Endothelial cell of umbilical vein (primary cell): ENCODE data around the gene MRPL50. TPM values are rescaled to one million over a fixed set of nuclear protein-coding genes. Genes with fewer than 3 reads are reported as not detected.

ENCODE experiments used
- BruUV-seq: library from RNA; stranded (reverse); fragments of 400-500 nt; replicated peaks from 2 replicates; lab custom pipeline; 2021; lab: Mats Ljungman, UMichigan
- CTCF ChIA-PET: fragments of 300-600, 350-600 bp; sonication (Branson Sonifier 250); formaldehyde crosslinking; loops from one replicate; lab custom pipeline; 2021; ENCODE audit warnings: antibody characterized with exemption, inconsistent platforms; lab: Charles Lee
- POLR2A ChIA-PET: fragments of 300-600, 350-600 bp; sonication (Branson Sonifier 250); formaldehyde crosslinking; loops from one replicate; lab custom pipeline; 2021; ENCODE audit warnings: antibody characterized with exemption, inconsistent platforms; lab: Charles Lee
- DNase-seq: peaks from one replicate; pipeline ENCODE4 v3.0.0-alpha.2; 2011; ENCODE audit warnings: low read depth, low spot score
- FAIRE-seq: peaks from 2 replicates; lab custom pipeline; 2011; peaks lifted over from hg19 to GRCh38; lab: Jason Lieb, UNC
- H2AFZ ChIP-seq: 2 replicates; pipeline ENCODE4 v1.6.0; 2012; ENCODE audit warnings: low read depth, low read length, control low read depth, inconsistent platforms
- H3K27ac ChIP-seq: 2 replicates; pipeline ENCODE4 v1.5.1; 2011; ENCODE audit warnings: low read depth, mild to moderate bottlenecking, control low read depth, low read length, moderate library complexity; ENCODE audit not compliant: insufficient read depth
- H3K27me3 ChIP-seq, 2 experiments: 2 replicates each; pipeline versions ENCODE4 v1.6.0 to v1.6.1; 2011; ENCODE audit warnings: low read length in 2 of 2, mixed read lengths in 1 of 2; ENCODE audit not compliant: control insufficient read depth in 2 of 2, insufficient read depth in 2 of 2
- H3K36me3 ChIP-seq, 2 experiments: 2 replicates in 1 of 2; 3 replicates in 1 of 2; pipeline ENCODE4 v1.5.1; 2011; ENCODE audit warnings: low read length in 2 of 2, mild to moderate bottlenecking in 1 of 2, moderate library complexity in 1 of 2; ENCODE audit not compliant: control insufficient read depth in 2 of 2, insufficient read depth in 2 of 2; ENCODE audit errors: extremely low read depth in 1 of 2
- H3K4me1 ChIP-seq: 3 replicates; pipeline ENCODE4 v1.5.1; 2011; ENCODE audit warnings: mild to moderate bottlenecking, low read length; ENCODE audit not compliant: control insufficient read depth, insufficient read depth; ENCODE audit errors: extremely low read depth
- H3K4me2 ChIP-seq: 2 replicates; pipeline ENCODE4 v1.6.1; 2011; ENCODE audit warnings: low read length, control low read depth, mixed read lengths; ENCODE audit not compliant: insufficient read depth
- H3K4me3 ChIP-seq, 3 experiments: fragments of 200-600 bp in 1 of 3; sonication (generic), shearing (Covaris generic) in 1 of 3; replicated peaks in 1 of 3; 2 replicates each; pipeline ENCODE4 v1.5.1; 2011 to 2016; ENCODE audit warnings: control low read depth in 3 of 3, low read length in 3 of 3, mild to moderate bottlenecking in 2 of 3, inconsistent platforms in 1 of 3, low read depth in 1 of 3, moderate library complexity in 1 of 3; ENCODE audit not compliant: insufficient read depth in 1 of 3
- H3K79me2 ChIP-seq: 2 replicates; pipeline ENCODE4 v1.6.0; 2012; ENCODE audit warnings: low read length, inconsistent platforms; ENCODE audit not compliant: control insufficient read depth, insufficient read depth
- H3K9ac ChIP-seq: replicated peaks from 2 replicates; pipeline ENCODE3; 2011; ENCODE audit warnings: low read length, control low read depth; ENCODE audit not compliant: insufficient read depth; ENCODE audit errors: extremely low read depth
- H3K9me1 ChIP-seq: replicated peaks from 3 replicates; pipeline ENCODE4 v1.6.0; 2011; ENCODE audit warnings: mild to moderate bottlenecking, low read length; ENCODE audit not compliant: control insufficient read depth, insufficient read depth; ENCODE audit errors: extremely low read depth
- H3K9me3 ChIP-seq: replicated peaks from 2 replicates; pipeline ENCODE4 v1.5.1; 2012; ENCODE audit warnings: low read length, inconsistent platforms; ENCODE audit not compliant: control insufficient read depth, insufficient read depth
- H4K20me1 ChIP-seq: replicated peaks from 2 replicates; pipeline ENCODE3; 2011; ENCODE audit warnings: mild to moderate bottlenecking, low read length; ENCODE audit not compliant: control insufficient read depth, insufficient read depth; ENCODE audit errors: extremely low read depth
- EZH2 ChIP-seq: IDR thresholded peaks from 2 replicates; pipeline ENCODE4 v1.6.1; 2012; ENCODE audit warnings: borderline replicate concordance, low read depth, mild to moderate bottlenecking, moderate library complexity, low read length, inconsistent platforms; ENCODE audit not compliant: severe bottlenecking
- GATA2 ChIP-seq: IDR thresholded peaks from 2 replicates; pipeline ENCODE4 v1.7.0; 2011; ENCODE audit warnings: low read depth, mild to moderate bottlenecking, moderate library complexity, mixed read lengths, low read length; ENCODE audit not compliant: insufficient read length, insufficient read depth
- JUN ChIP-seq: IDR thresholded peaks from 2 replicates; pipeline ENCODE4 v1.6.1; 2011; ENCODE audit warnings: borderline replicate concordance, low read depth; ENCODE audit not compliant: insufficient read length, insufficient read depth
- POLR2A ChIP-seq: IDR thresholded peaks from 2 replicates; pipeline ENCODE4 v1.6.1; 2012; ENCODE audit warnings: low read depth, mild to moderate bottlenecking, control low read depth, low read length
- dilution Hi-C: fragments of 300-500 bp; cut with MboI; formaldehyde crosslinking; loops from one replicate; pipeline ENCODE4 v1.15.0; 2019; ENCODE audit warnings: low sequenced_read_pairs; ENCODE audit not compliant: extremely low pct_ligation_motif_present
- intact Hi-C: fragments of 100-400 bp; cut with micrococcal nuclease; formaldehyde crosslinking; loops from one replicate; pipeline ENCODE4 v1.10.0; 2022
- polyA plus RNA-seq, 4 experiments: library from polyadenylated mRNA; depleted of rRNA in 3 of 4; stranded (reverse) in 3 of 4; unstranded in 1 of 4; fragments of >200 nt; gene quantifications; 2 replicates each; pipeline versions ENCODE4 v1.2.1 to v1.2.3, GENCODE V29; 2011 to 2012; ENCODE audit warnings: missing spikeins in 1 of 4
- total RNA-seq: library from RNA; stranded (reverse); gene quantifications from 2 replicates; pipeline ENCODE4 v1.2.3, GENCODE V29; 2021
- TF ChIP-seq, protein P1 (sequence below), 2 donors: IDR thresholded peaks; 1 replicate in 1 of 2; 2 replicates in 1 of 2; pipeline ENCODE4 v1.5.1; 2011; ENCODE audit warnings: low read length in 2 of 2, mild to moderate bottlenecking in 2 of 2, moderate library complexity in 2 of 2, control low read depth in 1 of 2, inconsistent platforms in 1 of 2, low read depth in 1 of 2; ENCODE audit not compliant: insufficient read depth in 1 of 2; ENCODE audit errors: extremely low read depth in 1 of 2
- TF ChIP-seq, protein P2 (sequence below): IDR thresholded peaks from 2 replicates; pipeline ENCODE4 v1.6.1; 2011; ENCODE audit not compliant: insufficient read depth, insufficient read length

MRPL50 gene
- total and polyA plus RNA-seq, 2 donors (not counting 3 experiments of a cell fraction or from before 2014, with no cell fraction given): 5.7 to 9.7 TPM

DNA sequence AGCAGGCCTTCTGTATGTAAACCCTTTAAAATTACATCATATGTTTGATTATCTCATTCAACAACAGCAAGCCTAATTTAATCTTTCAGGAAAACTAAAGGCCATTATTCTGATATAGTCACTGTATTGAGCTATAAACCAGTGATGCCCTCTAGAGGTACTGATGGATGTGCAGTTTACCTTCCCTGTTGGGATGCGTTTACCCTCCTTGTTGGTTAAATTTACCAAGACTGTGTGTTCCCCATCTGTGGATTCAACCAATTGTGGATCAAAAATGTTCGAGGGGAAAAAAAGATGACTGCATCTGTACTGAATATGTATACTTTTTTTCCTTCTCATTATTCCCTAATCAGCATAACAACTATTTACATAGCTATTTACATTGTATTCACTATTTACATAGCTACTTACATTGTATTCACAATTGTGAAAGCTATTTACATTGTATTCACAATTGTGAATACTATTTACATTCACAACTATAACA, 9.9 kb downstream of the MRPL50 start:
- no TSS peak for BruUV-seq
- Histone ChIP-seq H3K4me1 (no peaks in the 10 kb centered on the region), H3K9me3 (no peaks in the 10 kb centered on the region), H3K36me3 (peaks cover 0 to 3% of the 10 kb centered on the region in 2 experiments), H4K20me1 (peaks cover 7% of the 10 kb centered on the region), H3K9me1 (no peaks in the 10 kb centered on the region), H3K9ac (no peak overlapping the region), H3K27ac (no peak overlapping the region), H3K27me3 (no peaks in the 10 kb centered on the region), H3K4me3 (no peak overlapping the region), H3K4me2 (no peak overlapping the region), H3K79me2 (peaks cover 22% of the 10 kb centered on the region), H2AFZ (no peak overlapping the region)
- ChIA-PET CTCF (interaction anchor here (0.6 to 2.6 kb wide), 22 partner anchors 9 to 787 kb away, joined by 3 to 26 read pairs (median 4); partner anchors contain the start of genes MRPL50, RNF20 and ZNF189), POLR2A (interaction anchor here (1.5 kb wide), 1 partner anchor 10 kb away, joined by 5 read pairs; the partner anchor contains the start of genes MRPL50 and ZNF189)
- intact Hi-C loops (loop anchor here (1.0 to 2.0 kb wide), 2 partner anchors 10 to 674 kb away; partner anchors contain the start of genes MRPL50 and ZNF189), dilution Hi-C loops (no loop called here)
- no peak for TF ChIP-seq EZH2
- TF ChIP-seq GATA2: no peak
- no peak for TF ChIP-seq JUN
- TF ChIP-seq, protein P1, sequence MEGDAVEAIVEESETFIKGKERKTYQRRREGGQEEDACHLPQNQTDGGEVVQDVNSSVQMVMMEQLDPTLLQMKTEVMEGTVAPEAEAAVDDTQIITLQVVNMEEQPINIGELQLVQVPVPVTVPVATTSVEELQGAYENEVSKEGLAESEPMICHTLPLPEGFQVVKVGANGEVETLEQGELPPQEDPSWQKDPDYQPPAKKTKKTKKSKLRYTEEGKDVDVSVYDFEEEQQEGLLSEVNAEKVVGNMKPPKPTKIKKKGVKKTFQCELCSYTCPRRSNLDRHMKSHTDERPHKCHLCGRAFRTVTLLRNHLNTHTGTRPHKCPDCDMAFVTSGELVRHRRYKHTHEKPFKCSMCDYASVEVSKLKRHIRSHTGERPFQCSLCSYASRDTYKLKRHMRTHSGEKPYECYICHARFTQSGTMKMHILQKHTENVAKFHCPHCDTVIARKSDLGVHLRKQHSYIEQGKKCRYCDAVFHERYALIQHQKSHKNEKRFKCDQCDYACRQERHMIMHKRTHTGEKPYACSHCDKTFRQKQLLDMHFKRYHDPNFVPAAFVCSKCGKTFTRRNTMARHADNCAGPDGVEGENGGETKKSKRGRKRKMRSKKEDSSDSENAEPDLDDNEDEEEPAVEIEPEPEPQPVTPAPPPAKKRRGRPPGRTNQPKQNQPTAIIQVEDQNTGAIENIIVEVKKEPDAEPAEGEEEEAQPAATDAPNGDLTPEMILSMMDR (IDR thresholded peaks at IDR 0.05; ENCODE audit: extremely low read depth in 1 of 2, insufficient read depth in 1 of 2, low read depth in 1 of 2, low read length in 2 of 2): peak; percentile 12 to 17
- TF ChIP-seq POLR2A: no peak
- TF ChIP-seq, protein P2, sequence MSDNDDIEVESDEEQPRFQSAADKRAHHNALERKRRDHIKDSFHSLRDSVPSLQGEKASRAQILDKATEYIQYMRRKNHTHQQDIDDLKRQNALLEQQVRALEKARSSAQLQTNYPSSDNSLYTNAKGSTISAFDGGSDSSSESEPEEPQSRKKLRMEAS: no peak
- FAIRE-seq: no peak
- DNase-seq: no peak
